NCI-H1417 (cell line): ENCODE measurements around the gene FAM25A.

ENCODE experiments used
- DNase-seq, 3 experiments: peaks; one replicate each; lab custom pipeline; 2025; lab: John Stamatoyannopoulos, UW

The FAM25A gene

GRCh38 chr10:87064651-87065050 lies 44.6 kb downstream of the FAM25A start:
- DNase-seq = no peak

GRCh38 chr10:87066178-87066577 lies 46.1 kb downstream of the FAM25A start:
- DNase-seq = no peak

- DNase-seq = no peak
These were observed 46.8 kb downstream of the FAM25A start for GRCh38 chr10:87066865-87067264.

- DNase-seq = no peak
These were observed 48.2 kb downstream of the FAM25A start for GRCh38 chr10:87068281-87068680.

- DNase-seq = no peak
These were observed 52.4 kb downstream of the FAM25A start for GRCh38 chr10:87072449-87072848.
